ENCODE data around the gene FTL. TPM values are rescaled to one million over a fixed set of nuclear protein-coding genes. Genes with fewer than 3 reads are reported as not detected.
"Not testable (repeated sequence)": the region's sequence is repeated elsewhere in the genome, so short reads cannot be mapped to it uniquely, and the experiment has no call there.

The FTL gene
- total RNA-seq (1,000 to 10,000 TPM in 2 of 10 donors, 100 to 1,000 TPM in 8; 450 to 3,518 (median 637) TPM), polyA plus RNA-seq (1,000 to 10,000 TPM; 1,046 to 1,578 TPM)
- long read RNA-seq, donor 1, transcript FTL-201 (4 exons, 878 nt) = major isoform, 638 of 675 reads
- long read RNA-seq, donor 1, partial matches to known transcripts = 15 of 675 reads
- long read RNA-seq, donor 1, other reads (novel, unspliced or antisense) = 22 of 675 reads
- long read RNA-seq, donor 2, transcript FTL-201 (4 exons, 878 nt) = major isoform, 679 of 716 reads
- long read RNA-seq, donor 2, partial matches to known transcripts = 33 of 716 reads
- long read RNA-seq, donor 2, other reads (novel, unspliced or antisense) = 4 of 716 reads
- long read RNA-seq, donor 3, transcript FTL-201 (4 exons, 878 nt) = major isoform, 145 of 150 reads
- long read RNA-seq, donor 3, partial matches to known transcripts = 2 of 150 reads
- long read RNA-seq, donor 3, other reads (novel, unspliced or antisense) = 3 of 150 reads

- peak; percentile 84 to 94 (median 91) for ATAC-seq
- no peak for TF ChIP-seq CTCF (IDR thresholded peaks at IDR 0.05)
- 0 to 3% methylated on average over 51 to 52 of the region's 52 CpGs for WGBS, 2 donors
- DNase-seq = peak; percentile 98
- intact Hi-C loops (cut with DNase I) = loop anchor here in 8 of 10 donors (1.0 to 10.0 kb wide), 10 partner anchors 65 to 330 kb away; partner anchors contain the start of genes PPP1R15A (in 5 of the 8), CA11 (in 2 of the 8), DBP (in 2 of the 8) and NUCB1 (in 1 of the 8)
- Histone ChIP-seq H3K4me3 (peak within 1 kb of the TSS; percentile 65 to 100 (median 88)), H3K36me3 (peaks cover 0 to 47% (median 28%) of the 10 kb centered on the region in 9 donors), H3K4me1 (peaks cover 15 to 62% (median 55%) of the 10 kb centered on the region in 9 donors), H3K27ac (peak within 1 kb of the TSS; percentile 84 to 96 (median 89)), H3K27me3 (no peaks in the 10 kb centered on the region), H3K9me3 (no peaks in the 10 kb centered on the region)
Measured at GRCh38 chr19:48965040-48965805, at the start of gene FTL. Gene FTL, plus strand, starts transcription at chr19:48965309. Its CDS starts 199 bp downstream, at chr19:48965508.

- intact Hi-C loops (cut with DNase I) = no loop called here
- WGBS, 2 donors = 87 to 88% methylated on average over 8 of the region's 8 CpGs
- H3K9me3 ChIP-seq = no peaks in the 10 kb centered on the region
- no peaks in the 10 kb centered on the region for H3K27me3 ChIP-seq
- H3K4me3 ChIP-seq = no peak overlapping the region
- DNase-seq (no peak), ATAC-seq (no peak)
- H3K36me3 ChIP-seq = peaks cover 0 to 100% (median 64%) of the 10 kb centered on the region in 9 donors
- no peak overlapping the region for H3K27ac ChIP-seq
- peaks cover 0 to under 1% (median 0%) of the 10 kb centered on the region in 9 donors for H3K4me1 ChIP-seq
- no peak for TF ChIP-seq CTCF (IDR thresholded peaks at IDR 0.05)
Measured at GRCh38 chr19:48915757-48916156, 49.4 kb upstream of the FTL start.

GRCh38 chr19:48918071-48918470, 47.0 kb upstream of the FTL start:
- Histone ChIP-seq H3K4me1 (no peaks in the 10 kb centered on the region), H3K36me3 (peaks cover 0 to 99% (median 54%) of the 10 kb centered on the region in 9 donors), H3K27me3 (no peaks in the 10 kb centered on the region), H3K9me3 (no peaks in the 10 kb centered on the region), H3K4me3 (no peak overlapping the region), H3K27ac (no peak overlapping the region)
- TF ChIP-seq CTCF (IDR thresholded peaks at IDR 0.05) = no peak
- no peak for DNase-seq
- intact Hi-C loops (cut with DNase I) = no loop called here
- 74 to 76% methylated on average over 6 of the region's 6 CpGs for WGBS, 2 donors
- no peak for ATAC-seq

GRCh38 chr19:48918801-48919247, 46.3 kb upstream of the FTL start:
- Histone ChIP-seq H3K27me3 (no peaks in the 10 kb centered on the region), H3K9me3 (no peaks in the 10 kb centered on the region), H3K36me3 (peaks cover 0 to 99% (median 50%) of the 10 kb centered on the region in 9 donors), H3K4me1 (no peaks in the 10 kb centered on the region), H3K27ac (no peak overlapping the region), H3K4me3 (no peak overlapping the region)
- ATAC-seq (peak in 4 of 8 donors; percentile 27 to 61 (median 36)), DNase-seq (no peak)
- no peak for TF ChIP-seq CTCF (IDR thresholded peaks at IDR 0.05)
- intact Hi-C loops (cut with DNase I) = no loop called here
- WGBS, 2 donors = 82 to 86% methylated on average over 18 of the region's 18 CpGs

GRCh38 chr19:48919271-48919670, 45.8 kb upstream of the FTL start:
- H3K9me3 ChIP-seq; DNase-seq; H3K4me3 ChIP-seq; ATAC-seq; H3K27me3 ChIP-seq; H3K4me1 ChIP-seq; H3K27ac ChIP-seq; intact Hi-C loops (cut with DNase I): not testable (repeated sequence)
- H3K36me3 ChIP-seq = peaks cover 0 to 96% (median 46%) of the 10 kb centered on the region in 9 donors
- WGBS, 2 donors = 93 to 98% methylated on average over 8 of the region's 8 CpGs
